Neutrophil (primary cell): ENCODE data around the gene KCNK2.

Source experiments
- H3K27ac ChIP-seq: fragments of 200-600 bp; sonication (generic); 2 replicates; pipeline ENCODE4 v1.5.1; 2016; ENCODE audit warnings: mild to moderate bottlenecking, moderate library complexity
- H3K27me3 ChIP-seq: fragments of 200-600 bp; sonication (generic); 2 replicates; pipeline ENCODE4 v1.6.0; 2016; ENCODE audit warnings: mild to moderate bottlenecking
- H3K36me3 ChIP-seq: fragments of 200-600 bp; sonication (generic); 2 replicates; pipeline ENCODE4 v1.5.1; 2017
- H3K4me1 ChIP-seq, 2 experiments: fragments of 200-600 bp in 1 of 2; sonication (generic) in 1 of 2; 1 replicate in 1 of 2; 2 replicates in 1 of 2; pipeline versions ENCODE4 v1.5.1 to v1.6.1; 2013 to 2016; ENCODE audit warnings: low read depth in 1 of 2, low read length in 1 of 2, mild to moderate bottlenecking in 1 of 2, moderate library complexity in 1 of 2; ENCODE audit not compliant: control insufficient read depth in 1 of 2, insufficient read depth in 1 of 2
- H3K4me3 ChIP-seq, 2 experiments: fragments of 200-600 bp in 1 of 2; sonication (generic) in 1 of 2; 1 replicate in 1 of 2; 2 replicates in 1 of 2; pipeline ENCODE4 v1.5.1; 2013 to 2016; ENCODE audit warnings: low read depth in 1 of 2, low read length in 1 of 2, mild to moderate bottlenecking in 1 of 2, moderate library complexity in 1 of 2
- H3K9me3 ChIP-seq: fragments of 200-600 bp; sonication (generic); 2 replicates; pipeline ENCODE4 v1.5.1; 2016
- TF ChIP-seq, protein P1 (sequence below): fragments of 200-600 bp; sonication (generic); IDR thresholded peaks from 2 replicates; pipeline ENCODE4 v1.5.1; 2016; ENCODE audit warnings: antibody characterized with exemption

The KCNK2 gene

DNA sequence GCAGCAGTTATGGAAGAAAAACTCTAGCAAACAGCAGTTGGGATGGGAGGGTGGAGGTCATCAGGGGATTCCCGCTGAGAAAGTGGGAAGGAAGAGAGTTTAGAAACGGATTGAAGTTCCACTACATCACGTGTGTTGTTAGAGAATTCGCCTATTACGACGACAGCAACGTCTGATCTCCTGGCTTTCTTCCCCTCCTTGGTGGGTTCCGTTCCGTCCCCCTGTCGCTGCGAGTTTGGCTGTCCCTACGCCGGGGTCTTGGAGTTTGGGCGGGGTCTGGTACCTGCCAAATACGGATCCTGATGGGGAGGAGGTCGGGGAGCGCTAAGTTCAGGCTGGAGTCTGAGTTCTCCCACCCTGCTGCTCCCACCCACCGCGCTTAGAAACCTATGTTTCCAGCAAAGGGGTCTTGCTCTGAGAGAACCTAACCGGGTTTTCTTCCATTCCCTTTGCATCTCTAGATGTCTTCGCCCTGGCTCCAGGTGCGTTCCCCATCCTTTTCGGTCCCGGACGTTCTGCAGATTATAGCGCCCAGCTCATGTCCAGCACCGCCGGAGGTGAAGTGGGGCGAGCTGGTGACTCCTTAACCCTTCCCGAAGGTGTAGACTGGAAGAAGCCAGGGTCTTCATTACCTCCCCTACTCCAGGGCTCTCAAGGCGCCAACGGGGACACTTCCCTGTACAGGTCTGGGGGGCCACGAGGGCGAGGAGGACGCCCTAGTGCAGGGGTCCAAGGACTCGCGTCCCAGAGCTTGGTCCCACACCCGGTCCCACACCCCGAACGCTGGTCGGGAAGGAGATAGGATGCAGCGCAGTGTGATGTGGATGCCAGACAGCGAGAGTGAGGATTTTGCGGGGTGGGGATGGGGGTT, 641 bp upstream of the KCNK2 start:
- no peaks in the 10 kb centered on the region for H3K9me3 ChIP-seq
- no peak overlapping the region for H3K4me3 ChIP-seq
- TF ChIP-seq, protein P1, sequence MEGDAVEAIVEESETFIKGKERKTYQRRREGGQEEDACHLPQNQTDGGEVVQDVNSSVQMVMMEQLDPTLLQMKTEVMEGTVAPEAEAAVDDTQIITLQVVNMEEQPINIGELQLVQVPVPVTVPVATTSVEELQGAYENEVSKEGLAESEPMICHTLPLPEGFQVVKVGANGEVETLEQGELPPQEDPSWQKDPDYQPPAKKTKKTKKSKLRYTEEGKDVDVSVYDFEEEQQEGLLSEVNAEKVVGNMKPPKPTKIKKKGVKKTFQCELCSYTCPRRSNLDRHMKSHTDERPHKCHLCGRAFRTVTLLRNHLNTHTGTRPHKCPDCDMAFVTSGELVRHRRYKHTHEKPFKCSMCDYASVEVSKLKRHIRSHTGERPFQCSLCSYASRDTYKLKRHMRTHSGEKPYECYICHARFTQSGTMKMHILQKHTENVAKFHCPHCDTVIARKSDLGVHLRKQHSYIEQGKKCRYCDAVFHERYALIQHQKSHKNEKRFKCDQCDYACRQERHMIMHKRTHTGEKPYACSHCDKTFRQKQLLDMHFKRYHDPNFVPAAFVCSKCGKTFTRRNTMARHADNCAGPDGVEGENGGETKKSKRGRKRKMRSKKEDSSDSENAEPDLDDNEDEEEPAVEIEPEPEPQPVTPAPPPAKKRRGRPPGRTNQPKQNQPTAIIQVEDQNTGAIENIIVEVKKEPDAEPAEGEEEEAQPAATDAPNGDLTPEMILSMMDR = no peak
- H3K27ac ChIP-seq = no peak overlapping the region
- H3K27me3 ChIP-seq = peaks cover 82% of the 10 kb centered on the region
- no peaks in the 10 kb centered on the region for H3K36me3 ChIP-seq
- H3K4me1 ChIP-seq = no peaks in the 10 kb centered on the region

DNA sequence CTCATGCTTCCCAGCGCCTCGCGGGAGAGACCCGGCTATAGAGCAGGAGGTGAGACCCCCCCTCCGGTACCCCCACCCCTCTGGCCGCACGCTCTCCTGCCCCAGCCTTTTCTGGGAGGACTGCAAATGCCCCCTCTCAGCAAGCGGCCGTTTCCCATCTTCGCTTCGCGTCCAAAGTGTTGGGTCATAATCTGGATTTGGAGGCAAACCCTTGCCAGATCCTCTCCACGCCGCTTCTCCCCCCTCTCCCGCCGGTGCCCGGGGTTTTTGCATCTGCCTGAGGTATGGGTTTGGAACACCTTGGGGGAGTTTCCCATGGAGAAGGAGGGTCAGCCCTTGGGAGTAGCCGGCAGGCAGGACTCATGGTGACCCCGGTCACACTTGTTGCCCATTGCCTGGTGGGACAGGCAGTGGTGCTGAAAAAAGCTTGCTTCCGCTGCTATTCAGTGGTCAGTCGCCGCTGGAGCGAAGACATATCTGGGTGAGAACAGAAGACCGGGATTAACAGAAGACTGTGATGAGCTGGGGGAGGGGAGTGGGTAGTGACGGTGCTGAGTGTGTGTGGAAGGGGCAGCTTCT, 935 bp downstream of the KCNK2 start:
- TF ChIP-seq, protein P1 = no peak
- Histone ChIP-seq H3K4me1 (no peaks in the 10 kb centered on the region), H3K36me3 (no peaks in the 10 kb centered on the region), H3K27me3 (peaks cover 82% of the 10 kb centered on the region), H3K27ac (no peak overlapping the region), H3K9me3 (no peaks in the 10 kb centered on the region), H3K4me3 (no peak overlapping the region)

- no peak overlapping the region for H3K4me3 ChIP-seq
- H3K9me3 ChIP-seq = no peaks in the 10 kb centered on the region
- no peaks in the 10 kb centered on the region for H3K4me1 ChIP-seq
- no peak overlapping the region for H3K27ac ChIP-seq
- peaks cover 71% of the 10 kb centered on the region for H3K27me3 ChIP-seq
- H3K36me3 ChIP-seq = no peaks in the 10 kb centered on the region
- TF ChIP-seq, protein P1 = no peak
These were observed 2.1 kb downstream of the KCNK2 start for GRCh38 chr1:215084621-215085020.

DNA sequence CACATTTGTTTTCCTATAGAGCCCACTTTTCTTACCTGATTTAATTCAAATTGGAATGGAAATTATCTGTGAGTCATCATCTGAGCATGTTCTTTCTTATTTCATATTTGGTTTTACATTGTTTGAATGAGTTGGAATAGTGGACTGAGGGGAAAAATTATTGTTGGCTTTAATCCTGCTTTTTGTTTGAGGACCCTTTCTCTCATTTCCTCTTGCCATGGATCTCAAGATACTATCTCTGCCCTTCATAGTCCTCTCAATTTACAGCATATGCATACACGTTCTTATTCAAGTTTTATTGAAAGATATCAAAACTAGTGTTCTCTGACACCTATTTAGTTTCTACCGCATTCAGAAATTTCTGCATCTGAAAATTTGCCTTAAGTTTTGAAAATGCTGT, 5.1 kb downstream of the KCNK2 start:
- Histone ChIP-seq H3K9me3 (no peaks in the 10 kb centered on the region), H3K27ac (no peak overlapping the region), H3K36me3 (no peaks in the 10 kb centered on the region), H3K4me3 (no peak overlapping the region), H3K4me1 (no peaks in the 10 kb centered on the region), H3K27me3 (peaks cover 41% of the 10 kb centered on the region)
- TF ChIP-seq, protein P1 = no peak

GRCh38 chr1:215094381-215094780, 11.8 kb downstream of the KCNK2 start:
- H3K36me3 ChIP-seq = no peaks in the 10 kb centered on the region
- H3K9me3 ChIP-seq = no peaks in the 10 kb centered on the region
- no peak overlapping the region for H3K4me3 ChIP-seq
- no peaks in the 10 kb centered on the region for H3K27me3 ChIP-seq
- H3K27ac ChIP-seq = no peak overlapping the region
- no peaks in the 10 kb centered on the region for H3K4me1 ChIP-seq
- TF ChIP-seq, protein P1 = no peak
